GM19193 (cell line): Measurements from ENCODE around the gene EMC8.

Experiments
- POLR2A ChIP-seq: IDR thresholded peaks from 4 replicates; pipeline ENCODE4 v1.6.1; 2011; ENCODE audit not compliant: insufficient read depth, insufficient read length; ENCODE audit errors: extremely low read depth

EMC8 gene

DNA sequence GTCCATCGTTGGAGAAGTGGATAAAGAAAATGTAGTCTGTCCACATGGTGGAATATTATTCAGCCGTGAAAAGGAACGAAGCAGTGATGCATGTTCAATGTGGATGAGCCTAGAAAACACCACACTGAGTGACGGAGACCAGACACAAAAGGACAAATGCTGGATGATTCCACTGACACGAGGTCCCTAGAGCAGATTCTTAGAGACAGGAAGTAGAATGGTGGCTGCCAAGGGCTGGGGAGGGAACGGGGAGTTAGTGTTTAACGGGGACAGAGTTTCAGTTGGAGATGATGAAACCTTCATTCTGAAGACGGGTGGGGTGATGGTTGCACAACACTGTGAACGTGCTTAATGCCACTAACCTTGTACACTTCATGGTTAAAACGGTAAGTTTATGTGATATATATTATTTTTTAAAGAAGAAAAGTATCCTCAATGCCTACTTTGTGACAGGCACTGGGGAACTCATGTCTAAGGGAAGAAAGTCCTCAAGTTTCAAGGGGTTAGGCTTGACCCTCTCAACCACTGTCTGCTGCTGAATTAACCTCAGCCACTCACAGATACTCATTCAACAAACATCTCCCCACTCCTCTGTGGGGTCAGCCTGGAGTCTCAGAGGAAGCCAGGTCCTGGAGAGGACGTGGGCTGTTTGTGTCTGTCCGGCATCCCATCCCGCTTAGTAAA lies 66.0 kb downstream of the EMC8 start:
- no peak for TF ChIP-seq POLR2A

DNA sequence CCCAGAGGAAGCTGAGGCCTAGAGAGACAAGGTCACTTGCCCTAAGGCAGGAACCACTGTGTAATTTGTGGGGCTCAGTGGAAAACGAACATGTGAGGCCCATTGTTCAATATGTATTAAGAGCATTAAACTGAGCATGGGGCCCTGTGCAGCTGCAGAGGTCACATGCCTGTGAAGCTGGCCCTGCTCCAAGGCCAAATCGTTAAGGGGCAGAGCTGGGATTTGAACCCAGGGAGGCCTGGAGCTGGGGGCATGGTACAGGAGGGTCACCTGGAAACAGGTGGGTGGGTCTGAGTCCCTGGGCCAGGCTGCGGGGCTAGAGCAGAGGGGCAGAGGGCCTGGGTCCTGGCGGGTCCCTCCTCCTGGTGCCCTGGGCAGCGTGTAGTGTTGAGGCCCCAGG lies 68.2 kb downstream of the EMC8 start:
- TF ChIP-seq POLR2A: no peak

DNA sequence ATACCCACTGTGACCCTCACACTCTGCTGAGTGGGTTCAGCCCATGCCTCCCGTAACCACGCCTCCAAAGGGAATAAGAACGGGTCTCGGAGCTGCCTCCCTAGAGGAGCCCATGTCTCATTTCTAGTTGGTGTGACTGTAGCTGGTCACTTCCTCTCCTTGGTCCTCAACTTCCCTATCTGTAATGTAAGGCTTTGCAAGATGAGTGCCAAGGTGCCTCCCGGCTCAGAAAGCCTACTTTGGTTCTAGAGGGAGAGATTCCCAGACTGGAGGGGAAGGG lies 69.2 kb downstream of the EMC8 start:
- no peak for TF ChIP-seq POLR2A

DNA sequence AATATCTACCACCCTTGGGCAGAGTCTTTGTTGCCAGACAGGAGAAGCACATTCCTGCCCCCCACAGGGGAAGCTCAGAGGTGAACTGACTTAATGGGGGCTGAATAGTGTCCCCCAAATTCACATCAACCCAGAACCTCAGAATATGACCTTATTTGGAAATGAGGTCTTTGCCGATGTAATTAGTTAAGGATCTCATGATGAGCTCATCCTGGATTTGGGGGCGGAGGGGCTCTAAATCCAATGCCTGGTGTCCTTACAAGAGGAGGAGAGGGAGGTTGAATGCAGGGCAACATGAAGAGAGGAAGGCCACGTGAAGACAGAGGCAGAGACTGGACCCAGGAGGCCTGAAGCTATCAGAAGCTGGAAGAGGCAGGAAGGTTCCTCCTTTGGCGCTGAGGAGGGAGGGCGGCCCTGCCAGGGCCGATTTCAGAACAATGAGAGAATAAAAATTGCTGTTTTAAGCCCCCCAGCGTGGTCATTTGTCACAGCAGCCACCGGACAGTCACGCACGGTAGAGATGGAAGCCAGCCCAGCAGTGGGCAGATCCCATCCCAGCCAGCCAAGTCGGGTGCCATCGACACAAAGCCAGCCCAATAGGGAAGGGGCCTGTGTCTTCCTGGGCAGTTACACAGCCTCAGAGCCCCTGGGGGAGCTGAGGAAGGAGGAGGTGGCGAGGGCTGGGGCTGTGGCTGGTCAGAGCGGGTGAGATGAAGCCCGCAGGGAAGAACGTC lies 69.7 kb downstream of the EMC8 start:
- no peak for TF ChIP-seq POLR2A

DNA sequence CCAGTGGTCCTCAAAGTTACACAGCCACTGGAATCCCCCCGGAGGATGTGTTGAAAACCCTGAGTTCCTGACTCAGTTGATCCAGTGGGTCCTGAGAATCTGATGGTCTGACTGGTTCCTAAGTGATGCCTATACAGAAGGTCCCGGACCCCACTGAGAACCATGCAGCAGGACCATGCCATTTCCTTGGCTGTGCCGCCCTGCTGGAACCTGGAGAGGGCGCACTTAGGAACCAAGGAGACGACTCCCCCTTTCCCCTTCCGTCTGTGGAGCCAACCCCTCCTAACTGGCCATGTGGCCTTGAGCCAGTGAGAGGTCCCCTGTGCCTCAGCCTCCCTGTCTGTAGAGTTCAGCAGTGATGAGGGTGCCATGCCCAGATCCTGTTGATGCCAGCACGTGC lies 70.5 kb downstream of the EMC8 start:
- TF ChIP-seq POLR2A: no peak
